Measurements from ENCODE around the gene HMCN2. TPM values are rescaled to one million over a fixed set of nuclear protein-coding genes. Genes with fewer than 3 reads are reported as not detected.

The HMCN2 gene
- total and polyA plus RNA-seq, 2 of the 4 experiments (the other 2 are of a cell fraction), result 0.02 TPM; not detected in 1

DNA sequence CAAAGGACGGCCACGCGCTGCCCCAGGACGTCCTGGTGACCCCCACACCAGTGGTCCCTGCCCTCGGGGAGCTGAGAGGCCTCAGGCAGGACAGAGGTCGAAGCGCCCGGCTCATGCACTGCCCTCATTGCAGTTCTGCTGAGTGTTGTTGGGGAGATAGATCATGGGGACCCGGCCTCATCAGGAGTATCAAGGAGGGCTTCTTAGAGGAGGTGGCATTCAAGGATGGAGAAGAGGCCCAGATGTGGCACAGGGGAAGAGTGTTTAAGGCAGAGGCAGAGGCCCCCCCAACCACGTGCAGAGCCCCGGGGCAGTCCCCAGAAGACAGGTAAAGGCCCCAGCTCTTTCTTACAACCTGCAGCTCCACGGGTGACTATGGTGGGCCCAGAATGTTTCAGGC lies 205.4 kb downstream of the HMCN2 start:
- Histone ChIP-seq H3K56ac (ENCODE audit: extremely low read depth, insufficient read depth, low read length) (no peak overlapping the region), H4K91ac (ENCODE audit: insufficient read depth, low read depth, low read length) (no peak overlapping the region), H3K9me1 (ENCODE audit: insufficient read depth, low read length) (no peaks in the 10 kb centered on the region), H2BK20ac (ENCODE audit: low read depth, low read length) (no peak overlapping the region), H3K9me3 (ENCODE audit: control insufficient read depth, insufficient read depth, low read length) (no peaks in the 10 kb centered on the region), H4K5ac (ENCODE audit: low read depth, low read length) (no peak overlapping the region), H3K23ac (ENCODE audit: low read depth, low read length) (no peak overlapping the region), H3K36me3 (ENCODE audit: control insufficient read depth, insufficient read depth, low read length) (no peaks in the 10 kb centered on the region), H2AFZ (replicated peaks; ENCODE audit: low read length, poor library complexity) (no peak overlapping the region), H3K18ac (ENCODE audit: low read depth, low read length) (no peak overlapping the region), H4K20me1 (ENCODE audit: insufficient read depth, low read length) (no peaks in the 10 kb centered on the region), H2AK5ac (ENCODE audit: low read depth, low read length) (no peak overlapping the region), H3K14ac (replicated peaks; ENCODE audit: low read depth, low read length) (no peak overlapping the region), H3K9ac (ENCODE audit: low read depth, low read length) (no peak overlapping the region), H3K79me1 (ENCODE audit: low read depth in 1 of 2, low read length in 2 of 2) (no peaks in the 10 kb centered on the region), H3K4me3 (ENCODE audit: insufficient read depth, low read depth, low read length) (no peak overlapping the region), H2AK9ac (replicated peaks; ENCODE audit: low read depth, low read length, poor library complexity) (no peak overlapping the region), H3K4me1 (ENCODE audit: control insufficient read depth, insufficient read depth, low read length) (no peaks in the 10 kb centered on the region), H3K27ac (ENCODE audit: insufficient read depth, low read length) (no peak overlapping the region), H3K27me3 (ENCODE audit: control insufficient read depth, insufficient read depth, low read length) (peaks cover 36% of the 10 kb centered on the region), H3K4me2 (ENCODE audit: low read depth, low read length) (no peak overlapping the region), H3K4ac (ENCODE audit: low read depth, low read length) (no peak overlapping the region), H2BK120ac (ENCODE audit: low read depth, low read length) (no peak overlapping the region), H2BK5ac (ENCODE audit: low read depth, low read length, poor library complexity, severe bottlenecking) (no peak overlapping the region), H4K8ac (ENCODE audit: low read depth in 2 of 2, low read length in 2 of 2) (no peak overlapping the region), H2BK15ac (ENCODE audit: low read depth, low read length) (no peak overlapping the region)
- intact Hi-C loops (cut with micrococcal nuclease), result no loop called here
- POLR2A ChIA-PET (ENCODE audit: unreplicated experiment), result no interaction called here
- no TSS peak for BruUV-seq (replicated peaks)
- in situ Hi-C loops (cut with MboI; ENCODE audit: low sequenced_read_pairs), result no loop called here
- dilution Hi-C loops (cut with HindIII; ENCODE audit: low sequenced_read_pairs, unreplicated experiment), result no loop called here
- ATAC-seq (ENCODE audit: low read depth) (no peak), DNase-seq (no peak)
- no peak for TF ChIP-seq NFE2L2 (IDR thresholded peaks at IDR 0.05; ENCODE audit: low read depth, low read length)
- TF ChIP-seq RAD21 (IDR thresholded peaks at IDR 0.05; ENCODE audit: low read length), result no peak
- TF ChIP-seq RFX5 (IDR thresholded peaks at IDR 0.05; ENCODE audit: low read depth, low read length), result no peak
- TF ChIP-seq MXI1 (IDR thresholded peaks at IDR 0.05; ENCODE audit: borderline replicate concordance, low read depth, low read length), result no peak
- TF ChIP-seq MAFK (IDR thresholded peaks at IDR 0.05; ENCODE audit: low read depth, low read length), result no peak
- no peak for TF ChIP-seq RCOR1 (IDR thresholded peaks at IDR 0.05; ENCODE audit: insufficient replicate concordance, low read length)
- no peak for TF ChIP-seq POLR2A (IDR thresholded peaks at IDR 0.05; ENCODE audit: low read depth, low read length)
- TF ChIP-seq FOS (IDR thresholded peaks at IDR 0.05; ENCODE audit: low read depth, low read length), result no peak
- CTCF ChIA-PET, result no interaction called here
- no CpG with 5 or more reads among the region's 12 CpGs for WGBS, 2 experiments (ENCODE audit: extremely low coverage in 2 of 2, insufficient read length in 1 of 2)
